Neural cell (in vitro differentiated cells): Measurements from ENCODE around the gene DLG2.

ENCODE experiments used
- EZH2 ChIP-seq: fragments of 200-600, 300-800 bp; shearing (Covaris generic), sonication (generic); IDR thresholded peaks from 2 replicates; pipeline ENCODE4 v1.6.1; 2014; ENCODE audit warnings: antibody characterized with exemption, low read length, borderline replicate concordance, mild to moderate bottlenecking; ENCODE audit not compliant: insufficient read depth, poor library complexity, severe bottlenecking
- POLR2AphosphoS5 ChIP-seq: IDR thresholded peaks from 2 replicates; pipeline ENCODE4 v1.6.1; 2012
- RAD21 ChIP-seq: fragments of 450-650 bp; conservative IDR thresholded peaks from 2 replicates; pipeline ENCODE4 v1.6.1; 2014; ENCODE audit warnings: antibody characterized with exemption, mild to moderate bottlenecking, moderate library complexity
- TAF1 ChIP-seq: IDR thresholded peaks from 2 replicates; pipeline ENCODE4 v1.6.1; 2012; ENCODE audit warnings: low read depth
- TF ChIP-seq, protein P1 (sequence below): fragments of 450-650 bp; IDR thresholded peaks from 2 replicates; pipeline ENCODE4 v1.5.1; 2014; ENCODE audit warnings: antibody characterized with exemption, mild to moderate bottlenecking, moderate library complexity; ENCODE audit not compliant: poor library complexity, severe bottlenecking
- TF ChIP-seq, protein P2 (sequence below): IDR thresholded peaks from 2 replicates; pipeline ENCODE4 v1.6.1; 2012; ENCODE audit warnings: borderline replicate concordance

DNA sequence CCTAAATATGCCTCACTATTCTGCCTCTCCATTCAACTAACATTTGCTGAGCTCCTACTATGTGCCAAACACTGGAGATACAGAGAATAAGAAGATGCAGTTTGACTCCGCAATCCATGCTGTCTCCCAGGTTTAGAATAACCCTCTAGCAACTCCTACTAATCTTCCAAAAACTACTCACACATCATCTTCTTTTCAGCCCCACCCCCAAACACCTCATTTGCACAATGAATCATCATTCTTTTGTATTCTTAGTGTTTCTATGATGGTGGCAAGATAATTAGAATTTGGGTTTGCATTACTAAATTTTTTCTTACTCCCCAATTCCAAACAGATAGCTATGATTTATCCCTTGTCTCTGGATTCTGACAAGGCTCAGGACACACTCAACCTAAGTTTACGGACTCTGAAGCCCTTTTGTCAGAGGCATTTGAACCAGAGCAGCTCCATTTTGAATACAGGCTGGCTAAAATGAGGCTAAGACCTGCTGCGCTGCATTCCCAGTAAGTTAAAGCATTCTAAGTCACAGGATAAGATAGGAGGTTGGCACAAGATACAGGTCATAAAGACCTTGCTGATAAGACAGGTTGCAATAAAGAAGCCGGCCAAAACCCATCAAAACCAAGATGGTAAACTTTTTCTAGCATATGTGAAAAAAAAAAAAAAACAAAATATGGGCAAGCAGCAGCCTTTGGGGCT is 1038.9 kb downstream of the DLG2 start:
- TF ChIP-seq, protein P1, sequence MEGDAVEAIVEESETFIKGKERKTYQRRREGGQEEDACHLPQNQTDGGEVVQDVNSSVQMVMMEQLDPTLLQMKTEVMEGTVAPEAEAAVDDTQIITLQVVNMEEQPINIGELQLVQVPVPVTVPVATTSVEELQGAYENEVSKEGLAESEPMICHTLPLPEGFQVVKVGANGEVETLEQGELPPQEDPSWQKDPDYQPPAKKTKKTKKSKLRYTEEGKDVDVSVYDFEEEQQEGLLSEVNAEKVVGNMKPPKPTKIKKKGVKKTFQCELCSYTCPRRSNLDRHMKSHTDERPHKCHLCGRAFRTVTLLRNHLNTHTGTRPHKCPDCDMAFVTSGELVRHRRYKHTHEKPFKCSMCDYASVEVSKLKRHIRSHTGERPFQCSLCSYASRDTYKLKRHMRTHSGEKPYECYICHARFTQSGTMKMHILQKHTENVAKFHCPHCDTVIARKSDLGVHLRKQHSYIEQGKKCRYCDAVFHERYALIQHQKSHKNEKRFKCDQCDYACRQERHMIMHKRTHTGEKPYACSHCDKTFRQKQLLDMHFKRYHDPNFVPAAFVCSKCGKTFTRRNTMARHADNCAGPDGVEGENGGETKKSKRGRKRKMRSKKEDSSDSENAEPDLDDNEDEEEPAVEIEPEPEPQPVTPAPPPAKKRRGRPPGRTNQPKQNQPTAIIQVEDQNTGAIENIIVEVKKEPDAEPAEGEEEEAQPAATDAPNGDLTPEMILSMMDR, result no peak
- TF ChIP-seq, protein P2, sequence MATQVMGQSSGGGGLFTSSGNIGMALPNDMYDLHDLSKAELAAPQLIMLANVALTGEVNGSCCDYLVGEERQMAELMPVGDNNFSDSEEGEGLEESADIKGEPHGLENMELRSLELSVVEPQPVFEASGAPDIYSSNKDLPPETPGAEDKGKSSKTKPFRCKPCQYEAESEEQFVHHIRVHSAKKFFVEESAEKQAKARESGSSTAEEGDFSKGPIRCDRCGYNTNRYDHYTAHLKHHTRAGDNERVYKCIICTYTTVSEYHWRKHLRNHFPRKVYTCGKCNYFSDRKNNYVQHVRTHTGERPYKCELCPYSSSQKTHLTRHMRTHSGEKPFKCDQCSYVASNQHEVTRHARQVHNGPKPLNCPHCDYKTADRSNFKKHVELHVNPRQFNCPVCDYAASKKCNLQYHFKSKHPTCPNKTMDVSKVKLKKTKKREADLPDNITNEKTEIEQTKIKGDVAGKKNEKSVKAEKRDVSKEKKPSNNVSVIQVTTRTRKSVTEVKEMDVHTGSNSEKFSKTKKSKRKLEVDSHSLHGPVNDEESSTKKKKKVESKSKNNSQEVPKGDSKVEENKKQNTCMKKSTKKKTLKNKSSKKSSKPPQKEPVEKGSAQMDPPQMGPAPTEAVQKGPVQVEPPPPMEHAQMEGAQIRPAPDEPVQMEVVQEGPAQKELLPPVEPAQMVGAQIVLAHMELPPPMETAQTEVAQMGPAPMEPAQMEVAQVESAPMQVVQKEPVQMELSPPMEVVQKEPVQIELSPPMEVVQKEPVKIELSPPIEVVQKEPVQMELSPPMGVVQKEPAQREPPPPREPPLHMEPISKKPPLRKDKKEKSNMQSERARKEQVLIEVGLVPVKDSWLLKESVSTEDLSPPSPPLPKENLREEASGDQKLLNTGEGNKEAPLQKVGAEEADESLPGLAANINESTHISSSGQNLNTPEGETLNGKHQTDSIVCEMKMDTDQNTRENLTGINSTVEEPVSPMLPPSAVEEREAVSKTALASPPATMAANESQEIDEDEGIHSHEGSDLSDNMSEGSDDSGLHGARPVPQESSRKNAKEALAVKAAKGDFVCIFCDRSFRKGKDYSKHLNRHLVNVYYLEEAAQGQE, result no peak
- no peak for TF ChIP-seq TAF1
- TF ChIP-seq EZH2, result no peak
- no peak for TF ChIP-seq POLR2AphosphoS5
- TF ChIP-seq RAD21, result no peak
